NCI-H510A (cell line): ENCODE data around the gene ZNF107.
"Not testable (repeated sequence)": the region's sequence is repeated elsewhere in the genome, so short reads cannot be mapped to it uniquely, and the experiment has no call there.

ENCODE experiments used
- DNase-seq: peaks from one replicate; lab custom pipeline; 2025; lab: John Stamatoyannopoulos, UW

Gene ZNF107

DNA sequence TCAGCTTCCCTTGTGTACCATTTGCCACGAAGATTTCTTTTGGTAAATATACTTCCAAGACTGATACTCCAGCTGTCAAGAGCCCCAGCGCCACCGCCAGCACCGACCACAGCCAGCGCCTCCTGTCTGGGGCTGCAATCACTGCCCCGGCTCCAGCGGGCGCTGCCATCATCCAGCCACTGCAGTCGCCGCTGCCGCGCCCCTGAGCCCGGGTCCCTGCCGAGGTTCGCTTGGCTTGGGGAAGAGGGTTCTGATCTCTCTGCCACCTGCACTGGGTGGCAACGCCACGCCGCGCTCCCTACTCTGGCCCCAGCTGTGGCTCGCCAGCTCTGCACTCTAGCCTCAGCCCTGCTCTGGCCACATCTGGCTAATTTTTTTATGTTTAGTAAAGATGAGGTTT is 70.6 kb downstream of the ZNF107 start:
- DNase-seq = no peak

GRCh38 chr7:64738403-64738802 is 72.5 kb downstream of the ZNF107 start:
- not testable (repeated sequence) for DNase-seq

- DNase-seq = not testable (repeated sequence)
Observed at GRCh38 chr7:64738953-64739352, 73.0 kb downstream of the ZNF107 start.

- DNase-seq = no peak
Observed at GRCh38 chr7:64744680-64745079, 78.7 kb downstream of the ZNF107 start.

DNA sequence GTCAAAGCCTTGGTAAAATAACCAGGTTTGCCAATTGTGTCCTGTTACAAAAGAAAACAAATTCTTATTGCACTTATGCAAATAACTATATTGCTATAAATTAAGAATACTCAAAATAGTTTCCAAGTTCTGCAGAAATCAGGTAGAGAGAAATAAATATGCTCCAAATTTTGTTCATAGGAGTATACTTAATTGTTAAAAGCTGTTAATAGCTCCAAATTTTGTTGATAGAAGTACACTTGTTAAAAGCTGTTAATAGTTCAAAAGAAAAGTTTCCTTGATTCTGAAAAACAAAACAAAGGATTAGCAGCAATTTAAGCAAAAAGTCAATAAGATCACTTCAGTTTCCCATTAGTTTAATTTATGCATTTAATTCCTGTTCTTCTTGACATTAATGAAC is 81.9 kb downstream of the ZNF107 start:
- no peak for DNase-seq

- no peak for DNase-seq
Observed at GRCh38 chr7:64753032-64753431, 87.1 kb downstream of the ZNF107 start.

- DNase-seq = no peak
Observed at GRCh38 chr7:64755865-64756264, 89.9 kb downstream of the ZNF107 start.

GRCh38 chr7:64758151-64758550 is 92.2 kb downstream of the ZNF107 start:
- DNase-seq = no peak
